Stimulated activated CD8-positive, alpha-beta memory T cell treated with anti-CD3 and anti-CD28 coated beads, Interleukin-2, amount 100 ng/mL, for 48 hours (primary cell): ENCODE data around the gene ZNF438.
"Not testable (repeated sequence)": the region's sequence is repeated elsewhere in the genome, so short reads cannot be mapped to it uniquely, and the experiment has no call there.

Experiments used
- DNase-seq, 2 donors: peaks; one replicate each; pipeline ENCODE4 v3.0.0-alpha.2; 2020; ENCODE audit warnings: low read depth in 2 of 2

The ZNF438 gene

DNA sequence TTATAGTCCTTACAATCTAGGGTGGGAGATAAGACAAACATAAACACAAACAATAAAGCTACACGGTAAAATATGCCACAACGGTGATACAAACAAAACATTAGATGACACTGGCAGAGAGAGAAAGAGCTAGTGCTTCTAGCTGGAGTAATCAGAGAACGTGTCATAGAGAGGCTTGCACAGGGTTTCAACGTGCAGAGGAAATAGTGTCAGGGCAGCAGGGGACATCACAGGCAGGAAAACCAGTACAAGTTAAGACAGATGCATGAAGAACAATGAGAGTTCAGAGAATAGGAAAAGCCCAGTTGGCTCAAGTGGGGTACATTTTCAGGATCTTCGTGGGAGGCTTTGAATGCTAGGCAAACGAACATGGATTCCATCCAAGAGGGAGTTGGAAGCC is 91.4 kb downstream of the ZNF438 start:
- no peak for DNase-seq

GRCh38 chr10:30939643-30940251 is 91.9 kb downstream of the ZNF438 start:
- no peak for DNase-seq

GRCh38 chr10:30935078-30935477 is 96.6 kb downstream of the ZNF438 start:
- DNase-seq = no peak

DNA sequence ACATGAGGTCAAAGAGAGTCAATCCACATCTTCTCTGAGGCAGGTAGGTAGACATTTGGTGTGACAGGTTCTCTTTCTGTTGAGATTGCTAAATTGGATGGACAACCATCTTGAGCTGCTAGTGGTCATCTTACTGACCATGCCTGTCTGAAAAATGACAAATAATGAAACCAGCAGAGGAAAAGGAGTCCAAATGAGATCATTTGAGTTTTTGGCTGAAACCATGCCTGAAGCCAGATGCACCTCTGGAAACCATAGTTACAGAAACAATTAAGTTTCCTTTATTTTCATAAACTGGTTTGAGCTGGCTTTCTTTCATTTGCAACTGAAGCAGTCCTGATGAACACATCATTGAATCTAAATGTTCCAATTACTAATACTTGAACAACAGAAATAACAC is 100.6 kb downstream of the ZNF438 start:
- DNase-seq = no peak

- DNase-seq = no peak
Measured at GRCh38 chr10:30929901-30930520, 101.7 kb downstream of the ZNF438 start.

- DNase-seq = not testable (repeated sequence)
Measured at GRCh38 chr10:30929311-30929729, 102.3 kb downstream of the ZNF438 start.

GRCh38 chr10:30928742-30929141 is 102.9 kb downstream of the ZNF438 start:
- no peak for DNase-seq

DNA sequence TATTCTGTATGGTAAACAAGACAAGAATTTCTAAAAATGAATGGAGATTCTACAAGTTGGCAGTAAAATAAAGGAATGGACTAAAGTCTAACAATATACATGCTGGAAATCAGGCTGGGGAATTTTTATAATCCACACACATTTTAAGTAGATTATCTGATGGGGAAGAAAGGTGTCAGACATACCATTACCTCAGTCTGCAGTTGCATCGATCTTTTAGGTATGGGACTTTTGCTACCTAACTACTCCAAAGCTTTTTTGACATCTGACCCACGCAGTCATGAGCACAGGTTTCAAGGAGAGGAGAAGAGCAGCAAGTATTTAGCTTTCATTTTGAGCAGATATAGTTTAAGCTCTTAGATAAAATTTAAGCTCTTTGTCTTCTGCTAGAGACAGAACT is 113.0 kb downstream of the ZNF438 start:
- DNase-seq = no peak

GRCh38 chr10:30917789-30918188 is 113.9 kb downstream of the ZNF438 start:
- DNase-seq = no peak

DNA sequence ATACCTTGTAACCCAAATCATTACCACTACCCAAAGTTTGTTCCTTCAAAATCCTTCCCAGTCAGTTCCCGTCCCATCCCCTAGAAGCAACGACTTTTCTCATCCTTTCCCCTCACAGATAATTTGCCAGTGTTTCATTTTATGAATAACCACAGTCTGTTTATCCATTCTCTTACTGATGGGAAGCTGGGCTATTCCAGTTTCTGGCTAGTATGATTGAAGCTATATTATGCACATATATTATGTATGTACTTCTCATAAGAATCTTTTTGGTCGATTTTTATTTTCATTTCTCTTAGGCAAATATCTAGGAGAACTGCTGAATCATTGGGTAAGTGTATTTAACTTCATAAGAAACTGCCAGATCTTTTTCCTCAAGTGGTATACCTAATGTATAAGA is 114.6 kb downstream of the ZNF438 start:
- DNase-seq = no peak

DNA sequence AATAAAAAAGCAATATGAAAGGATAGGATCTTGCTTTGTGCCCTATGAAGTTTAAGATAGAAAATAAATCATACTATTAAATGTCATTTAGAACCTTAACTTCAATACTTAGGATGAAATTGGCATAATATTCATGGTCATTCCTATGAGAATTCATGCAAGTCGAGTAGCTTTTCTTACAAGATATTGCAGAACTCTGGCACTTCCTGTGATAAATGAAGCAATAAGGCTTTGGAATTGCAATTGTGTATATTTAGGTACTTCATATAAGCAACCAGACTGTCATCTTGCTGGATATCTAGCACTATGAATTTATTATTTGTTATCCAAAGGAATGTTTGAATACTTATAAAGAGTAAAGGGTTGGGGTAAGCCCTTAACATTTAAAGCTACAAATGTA is 116.5 kb downstream of the ZNF438 start:
- DNase-seq = no peak

- no peak for DNase-seq
Measured at GRCh38 chr10:30911303-30911863, 120.3 kb downstream of the ZNF438 start.

DNA sequence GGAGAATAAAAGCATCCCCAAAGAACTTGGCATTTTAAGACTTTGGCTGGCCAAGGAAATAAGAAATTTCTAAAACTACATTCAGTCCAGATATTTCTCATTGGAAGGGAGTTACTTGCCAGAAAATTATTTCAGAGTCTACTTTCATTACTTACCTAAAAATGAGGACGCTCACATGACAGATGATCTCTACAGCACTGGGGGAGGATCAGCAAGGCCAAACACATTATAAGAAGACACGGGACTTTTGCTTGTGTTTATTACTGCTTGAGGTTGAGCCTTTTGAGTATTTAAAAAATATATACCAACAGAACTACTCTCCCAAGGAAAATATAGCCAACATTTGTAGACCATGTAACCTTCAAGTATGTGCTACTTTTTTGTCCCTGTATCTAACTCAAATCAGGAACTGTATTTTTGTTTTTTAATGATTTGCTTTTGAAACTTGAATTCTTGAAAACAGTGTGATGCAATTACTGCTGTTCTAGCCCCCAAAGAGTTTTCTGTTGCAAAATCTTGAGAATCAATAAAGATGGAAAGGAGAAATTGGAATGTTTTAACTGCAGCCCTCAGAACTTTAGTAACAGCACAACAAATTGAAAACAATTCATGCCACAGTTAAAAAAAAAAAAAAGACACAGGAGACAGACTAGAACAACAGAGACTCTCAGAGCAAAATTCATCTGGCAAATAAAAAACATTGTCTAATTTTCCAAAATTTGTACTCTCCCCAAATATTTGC is 128.1 kb downstream of the ZNF438 start:
- no peak for DNase-seq

GRCh38 chr10:30902621-30903396 is 128.9 kb downstream of the ZNF438 start:
- no peak for DNase-seq

DNA sequence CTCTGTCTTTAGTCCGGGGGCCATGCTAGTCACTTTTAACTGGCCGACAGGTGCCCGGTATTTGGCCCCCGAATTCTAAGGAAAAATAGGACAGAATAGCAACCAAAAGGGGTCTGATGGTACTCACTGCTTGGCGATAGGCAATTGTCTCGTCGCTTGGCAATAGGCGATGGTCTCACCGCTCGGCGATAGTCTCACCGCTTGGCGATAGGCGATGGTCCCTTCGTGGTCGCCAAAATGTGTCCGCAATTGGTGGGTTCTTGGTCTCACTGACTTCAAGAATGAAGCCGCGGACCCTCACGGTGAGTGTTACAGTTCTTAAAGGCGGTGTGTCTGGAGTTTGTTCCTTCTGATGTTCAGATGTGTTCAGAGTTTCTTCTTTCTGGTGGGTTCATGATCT is 130.2 kb downstream of the ZNF438 start:
- DNase-seq = not testable (repeated sequence)

GRCh38 chr10:30898964-30899363 is 132.7 kb downstream of the ZNF438 start:
- no peak for DNase-seq

DNA sequence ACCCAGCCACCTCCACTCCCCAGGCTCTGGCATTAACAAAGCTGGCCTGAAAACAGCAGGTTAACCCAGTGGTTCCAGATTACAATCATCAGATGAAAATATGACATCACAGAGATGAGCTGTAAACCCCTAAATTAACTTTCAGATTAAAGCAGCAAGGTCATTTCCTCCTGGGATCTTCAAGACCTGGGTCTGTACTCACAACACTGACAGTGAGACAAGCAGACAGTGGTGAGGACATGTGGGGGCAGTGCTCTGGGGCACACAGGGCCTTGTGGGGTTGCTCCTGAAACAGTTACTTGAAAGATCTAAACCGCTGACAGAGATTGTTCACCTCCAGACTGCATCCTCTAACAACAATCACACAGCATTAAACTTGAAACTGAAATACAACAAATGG is 134.1 kb downstream of the ZNF438 start:
- no peak for DNase-seq

- no peak for DNase-seq
Measured at GRCh38 chr10:30897048-30897447, 134.6 kb downstream of the ZNF438 start.

GRCh38 chr10:30894221-30894620 is 137.4 kb downstream of the ZNF438 start:
- DNase-seq = no peak

GRCh38 chr10:30893208-30893607 is 138.5 kb downstream of the ZNF438 start:
- no peak for DNase-seq

DNA sequence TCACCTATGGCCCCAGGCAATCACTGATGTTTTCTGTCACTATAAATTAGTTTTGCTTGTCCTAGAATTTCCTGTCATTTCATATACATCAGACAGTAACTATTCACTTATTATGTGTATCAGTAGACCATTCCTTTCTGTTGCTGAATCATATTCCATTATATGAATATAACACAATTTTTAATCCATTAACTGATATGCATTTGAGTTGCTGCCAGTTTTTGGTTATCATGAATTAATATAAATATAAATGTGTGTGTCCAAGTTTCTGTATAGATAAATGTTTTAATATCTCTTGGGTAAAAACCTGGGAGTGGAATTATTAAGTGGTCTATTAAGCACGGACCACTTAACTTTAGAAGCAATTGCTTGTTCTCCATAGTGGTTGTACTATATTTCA is 143.8 kb downstream of the ZNF438 start:
- DNase-seq = no peak

DNA sequence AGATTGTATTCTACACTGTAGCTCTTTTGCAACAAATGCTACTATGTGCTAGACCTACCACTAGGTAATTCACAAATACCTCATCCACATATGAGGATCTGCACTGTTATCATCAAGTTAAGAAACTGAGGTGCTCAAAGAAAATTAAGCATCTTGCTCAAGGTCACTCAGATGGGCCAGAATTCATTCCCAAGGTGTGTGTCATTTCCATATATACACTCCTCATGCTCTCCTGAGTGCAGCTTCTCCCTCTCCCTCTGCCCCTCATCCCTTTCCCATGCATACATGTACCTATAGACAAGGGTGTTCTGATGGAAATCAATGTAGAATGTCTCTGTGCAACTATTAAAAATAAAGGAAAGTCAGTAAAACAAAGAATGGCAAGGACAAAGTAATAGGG is 146.2 kb downstream of the ZNF438 start:
- no peak for DNase-seq
